Measurements from ENCODE around the gene TLX3. TPM values are rescaled to one million over a fixed set of nuclear protein-coding genes. Genes with fewer than 3 reads are reported as not detected.
"Not testable (repeated sequence)": the region's sequence is repeated elsewhere in the genome, so short reads cannot be mapped to it uniquely, and the experiment has no call there.

TLX3 gene
- total RNA-seq, 1 donor = not detected

- H3K4me3 ChIP-seq (ENCODE audit: low read length) = no peak overlapping the region
- no peaks in the 10 kb centered on the region for H3K27me3 ChIP-seq (ENCODE audit: insufficient read depth, low read length)
- no peaks in the 10 kb centered on the region for H3K4me1 ChIP-seq (ENCODE audit: insufficient read depth, low read length)
- H3K9me3 ChIP-seq (ENCODE audit: low read depth, low read length) = no peaks in the 10 kb centered on the region
Observed at GRCh38 chr5:171291371-171291770, 17.7 kb upstream of the TLX3 start.

- Histone ChIP-seq H3K4me1 (ENCODE audit: insufficient read depth, low read length) (no peaks in the 10 kb centered on the region), H3K27me3 (ENCODE audit: insufficient read depth, low read length) (no peaks in the 10 kb centered on the region), H3K4me3 (ENCODE audit: low read length) (no peak overlapping the region), H3K9me3 (ENCODE audit: low read depth, low read length) (no peaks in the 10 kb centered on the region)
Observed at GRCh38 chr5:171295299-171295698, 13.7 kb upstream of the TLX3 start.

- no peaks in the 10 kb centered on the region for H3K27me3 ChIP-seq (ENCODE audit: insufficient read depth, low read length)
- H3K4me1 ChIP-seq (ENCODE audit: insufficient read depth, low read length) = no peaks in the 10 kb centered on the region
- no peaks in the 10 kb centered on the region for H3K9me3 ChIP-seq (ENCODE audit: low read depth, low read length)
- H3K4me3 ChIP-seq (ENCODE audit: low read length) = no peak overlapping the region
Observed at GRCh38 chr5:171295801-171296200, 13.2 kb upstream of the TLX3 start.

DNA sequence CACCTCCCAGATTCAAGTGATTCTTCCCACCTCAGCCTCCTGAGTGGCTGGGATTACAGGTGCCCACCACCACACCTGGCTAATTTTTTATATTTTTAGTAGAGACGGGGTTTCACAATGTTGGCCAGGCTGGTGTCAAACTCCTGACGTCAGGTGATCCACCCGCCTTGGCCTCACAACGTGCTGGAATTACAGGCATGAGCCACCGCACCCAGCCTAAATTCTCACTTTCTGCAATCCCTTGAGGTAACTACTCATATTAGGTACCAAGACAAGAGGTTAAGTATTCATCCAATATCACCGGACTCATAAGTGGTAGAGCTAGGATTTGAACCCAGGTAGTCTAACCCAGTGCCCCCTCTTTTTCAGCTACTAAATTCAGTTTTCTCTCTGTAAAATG, 11.1 kb upstream of the TLX3 start:
- H3K4me1 ChIP-seq (ENCODE audit: insufficient read depth, low read length); H3K4me3 ChIP-seq (ENCODE audit: low read length); H3K9me3 ChIP-seq (ENCODE audit: low read depth, low read length); H3K27me3 ChIP-seq (ENCODE audit: insufficient read depth, low read length): not testable (repeated sequence)

DNA sequence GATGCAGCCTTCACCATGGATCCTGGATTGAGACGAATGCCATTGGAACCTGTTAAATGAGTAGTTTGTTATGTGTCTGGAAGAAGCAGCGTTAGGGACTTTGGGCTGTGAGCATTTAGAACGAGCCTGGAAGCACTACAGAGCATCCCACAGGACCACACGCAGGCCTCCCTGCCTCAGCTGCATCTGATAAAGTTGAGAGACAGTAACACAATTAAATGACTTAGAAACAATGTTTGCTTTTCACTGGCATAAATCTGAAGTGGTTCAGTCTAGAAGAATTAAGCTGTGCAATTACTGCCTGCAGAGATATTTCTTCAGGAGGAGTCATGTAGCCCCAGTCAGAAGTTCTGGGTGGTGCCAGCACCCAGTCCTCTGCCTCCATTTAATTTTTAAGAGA, 9.8 kb upstream of the TLX3 start:
- Histone ChIP-seq H3K9me3 (ENCODE audit: low read depth, low read length) (no peaks in the 10 kb centered on the region), H3K27me3 (ENCODE audit: insufficient read depth, low read length) (peaks cover 3% of the 10 kb centered on the region), H3K4me1 (ENCODE audit: insufficient read depth, low read length) (no peaks in the 10 kb centered on the region), H3K4me3 (ENCODE audit: low read length) (no peak overlapping the region)

DNA sequence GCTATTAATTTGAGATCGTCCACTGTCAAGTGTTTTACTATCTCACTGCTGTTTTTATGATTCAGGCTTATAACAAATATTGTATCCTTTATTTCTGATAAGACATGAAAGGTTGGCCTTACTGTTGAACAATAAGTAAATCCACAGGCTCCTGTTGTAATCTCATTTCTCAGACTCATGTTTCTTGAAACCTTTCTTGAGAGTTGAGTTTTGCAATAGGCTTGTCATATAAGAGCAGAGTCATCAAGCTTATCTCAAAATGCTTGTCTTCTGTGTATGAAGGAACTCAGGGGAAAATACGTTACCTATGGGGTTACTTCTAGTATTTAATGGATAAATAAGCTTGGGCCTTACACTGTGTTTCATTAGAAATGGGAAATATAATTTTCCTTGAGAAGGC, 9.2 kb upstream of the TLX3 start:
- H3K4me1 ChIP-seq (ENCODE audit: insufficient read depth, low read length) = no peaks in the 10 kb centered on the region
- H3K4me3 ChIP-seq (ENCODE audit: low read length) = no peak overlapping the region
- H3K27me3 ChIP-seq (ENCODE audit: insufficient read depth, low read length) = peaks cover 7% of the 10 kb centered on the region
- H3K9me3 ChIP-seq (ENCODE audit: low read depth, low read length) = no peaks in the 10 kb centered on the region

- Histone ChIP-seq H3K4me1 (ENCODE audit: insufficient read depth, low read length) (no peaks in the 10 kb centered on the region), H3K4me3 (ENCODE audit: low read length) (no peak overlapping the region), H3K27me3 (ENCODE audit: insufficient read depth, low read length) (peaks cover 12% of the 10 kb centered on the region), H3K9me3 (ENCODE audit: low read depth, low read length) (no peaks in the 10 kb centered on the region)
Observed at GRCh38 chr5:171300358-171300757, 8.7 kb upstream of the TLX3 start.

DNA sequence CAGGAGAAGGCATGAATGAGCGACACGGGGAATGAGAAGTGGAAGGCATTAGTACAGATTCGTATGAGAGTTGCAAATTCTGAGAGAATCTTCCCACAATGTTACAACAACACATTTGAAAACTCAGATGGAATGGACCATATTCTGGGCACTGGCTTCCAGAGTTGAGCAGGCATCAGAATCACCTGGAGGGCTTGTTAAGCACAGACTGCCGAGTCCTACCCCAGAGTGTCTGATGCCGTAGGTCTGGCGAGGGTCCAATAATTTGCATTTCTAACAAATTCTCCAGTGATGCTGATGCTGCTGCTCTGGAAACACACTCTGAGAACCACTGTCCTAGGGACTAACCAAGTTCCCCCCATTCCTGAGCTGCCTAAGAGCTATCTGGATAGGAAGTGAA, 2.9 kb upstream of the TLX3 start:
- H3K4me3 ChIP-seq (ENCODE audit: low read length) = no peak overlapping the region
- no peaks in the 10 kb centered on the region for H3K9me3 ChIP-seq (ENCODE audit: low read depth, low read length)
- peaks cover 7% of the 10 kb centered on the region for H3K4me1 ChIP-seq (ENCODE audit: insufficient read depth, low read length)
- peaks cover 64% of the 10 kb centered on the region for H3K27me3 ChIP-seq (ENCODE audit: insufficient read depth, low read length)

DNA sequence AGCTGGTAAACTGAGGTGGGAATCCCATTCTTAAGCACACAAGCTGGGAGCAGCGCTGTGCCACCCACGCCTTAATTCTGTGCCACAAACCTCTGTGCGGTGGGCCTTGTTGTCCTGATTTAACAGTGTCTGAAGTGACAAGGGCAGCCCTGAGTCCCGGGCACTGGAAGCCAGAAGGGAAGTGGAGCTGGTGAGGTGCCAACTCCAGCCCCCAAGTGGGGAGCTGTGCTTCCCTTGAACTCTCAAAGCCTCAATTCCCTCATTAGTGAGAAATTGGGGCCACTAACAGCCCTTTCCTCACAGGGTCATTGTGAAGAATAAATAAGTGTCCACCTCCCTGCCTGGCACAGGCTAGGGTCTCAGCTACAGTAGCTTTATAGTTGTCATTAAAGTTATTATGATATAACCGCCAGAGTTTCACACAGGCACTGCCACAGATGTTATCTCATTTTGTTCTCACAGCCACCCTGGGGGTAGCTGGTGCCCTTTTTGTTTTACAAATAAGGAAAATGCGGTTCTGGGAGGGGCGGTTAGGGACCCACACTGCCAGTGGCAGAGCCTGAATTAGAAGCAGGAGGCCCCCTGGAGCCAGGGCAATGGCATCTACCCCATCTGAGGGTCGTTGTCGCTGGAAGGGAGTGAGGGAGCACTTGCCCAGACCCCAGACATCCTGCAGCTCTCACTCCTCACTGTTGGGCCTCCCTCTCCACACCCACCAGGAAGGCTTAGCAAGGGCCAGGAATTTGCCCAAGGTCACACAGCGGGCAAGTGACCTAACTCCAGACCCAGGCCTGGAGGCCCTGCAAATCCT, 2.1 kb upstream of the TLX3 start:
- no peaks in the 10 kb centered on the region for H3K9me3 ChIP-seq (ENCODE audit: low read depth, low read length)
- peaks cover 14% of the 10 kb centered on the region for H3K4me1 ChIP-seq (ENCODE audit: insufficient read depth, low read length)
- H3K27me3 ChIP-seq (ENCODE audit: insufficient read depth, low read length) = peaks cover 66% of the 10 kb centered on the region
- no peak overlapping the region for H3K4me3 ChIP-seq (ENCODE audit: low read length)

GRCh38 chr5:171307789-171308452, 1.1 kb upstream of the TLX3 start:
- peaks cover 72% of the 10 kb centered on the region for H3K27me3 ChIP-seq (ENCODE audit: insufficient read depth, low read length)

DNA sequence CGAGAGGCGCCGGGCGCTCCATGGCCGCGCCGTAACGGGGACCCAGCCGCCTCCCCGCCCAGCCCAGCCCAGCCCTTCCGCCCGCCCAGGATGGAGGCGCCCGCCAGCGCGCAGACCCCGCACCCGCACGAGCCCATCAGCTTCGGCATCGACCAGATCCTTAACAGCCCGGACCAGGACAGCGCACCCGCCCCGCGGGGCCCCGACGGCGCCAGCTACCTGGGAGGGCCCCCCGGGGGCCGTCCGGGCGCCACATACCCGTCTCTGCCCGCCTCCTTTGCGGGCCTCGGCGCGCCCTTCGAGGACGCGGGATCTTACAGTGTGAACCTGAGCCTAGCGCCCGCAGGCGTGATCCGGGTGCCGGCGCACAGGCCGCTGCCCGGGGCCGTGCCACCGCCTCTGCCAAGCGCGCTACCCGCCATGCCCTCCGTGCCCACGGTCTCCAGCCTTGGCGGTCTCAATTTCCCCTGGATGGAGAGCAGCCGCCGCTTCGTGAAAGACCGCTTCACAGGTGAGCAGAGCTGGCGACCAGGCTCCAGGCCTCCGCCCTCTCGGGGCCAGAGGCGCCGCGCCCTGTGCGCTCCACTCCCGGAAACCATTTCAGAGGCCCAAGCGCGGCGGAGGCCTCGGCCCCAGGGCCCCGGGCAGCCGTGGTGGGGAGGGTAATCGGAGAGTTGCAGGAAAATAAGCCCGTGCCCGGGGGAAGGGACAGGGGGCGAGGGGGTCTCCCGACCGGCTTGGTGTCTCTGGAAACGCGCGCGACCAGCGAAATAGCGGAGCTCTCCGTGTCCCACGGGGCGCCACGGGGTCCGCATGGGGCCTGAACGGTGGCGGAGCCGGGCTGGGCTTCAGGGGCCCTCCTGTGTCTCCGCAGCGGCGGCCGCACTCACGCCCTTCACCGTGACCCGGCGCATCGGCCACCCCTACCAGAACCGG, 496 bp downstream of the TLX3 start:
- H3K4me1 ChIP-seq (ENCODE audit: insufficient read depth, low read length) = peaks cover 26% of the 10 kb centered on the region
- H3K4me3 ChIP-seq (ENCODE audit: low read length) = no peak overlapping the region
- peaks cover 85% of the 10 kb centered on the region for H3K27me3 ChIP-seq (ENCODE audit: insufficient read depth, low read length)

More at GRCh38 chr5:171307789-171308452, 1.1 kb upstream of the TLX3 start:
- H3K9me3 ChIP-seq (ENCODE audit: low read depth, low read length) = no peaks in the 10 kb centered on the region
- H3K4me1 ChIP-seq (ENCODE audit: insufficient read depth, low read length) = peaks cover 22% of the 10 kb centered on the region
- H3K4me3 ChIP-seq (ENCODE audit: low read length) = no peak overlapping the region

DNA sequence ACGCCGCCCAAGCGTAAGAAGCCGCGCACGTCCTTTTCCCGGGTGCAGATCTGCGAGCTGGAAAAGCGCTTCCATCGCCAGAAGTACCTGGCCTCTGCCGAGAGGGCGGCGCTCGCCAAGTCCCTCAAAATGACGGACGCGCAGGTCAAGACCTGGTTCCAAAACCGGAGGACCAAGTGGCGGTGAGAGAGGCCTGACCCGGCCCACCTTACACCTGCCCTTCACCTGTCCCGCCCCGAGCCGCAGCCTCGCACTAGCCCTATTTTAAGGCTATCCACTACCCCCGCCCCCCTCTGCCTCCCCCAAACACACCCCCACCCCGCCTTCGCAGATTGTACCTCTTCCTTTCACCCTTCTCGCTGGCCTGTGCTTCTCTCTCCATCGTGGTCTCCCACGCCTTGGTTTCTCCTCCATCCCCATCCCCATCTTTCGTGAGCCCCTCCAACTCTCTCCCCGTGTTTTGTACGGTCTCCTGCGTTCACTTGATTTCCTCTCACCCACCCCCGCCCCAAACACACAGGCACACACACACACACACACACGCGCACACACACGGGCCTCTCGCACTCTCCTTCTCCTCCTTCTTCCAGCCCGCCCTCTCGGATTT, 1.3 kb downstream of the TLX3 start:
- H3K9me3 ChIP-seq (ENCODE audit: low read depth, low read length) = no peaks in the 10 kb centered on the region
- peaks cover 26% of the 10 kb centered on the region for H3K4me1 ChIP-seq (ENCODE audit: insufficient read depth, low read length)
- peaks cover 85% of the 10 kb centered on the region for H3K27me3 ChIP-seq (ENCODE audit: insufficient read depth, low read length)
- H3K4me3 ChIP-seq (ENCODE audit: low read length) = no peak overlapping the region

More for the DNA sequence above, 496 bp downstream of the TLX3 start:
- H3K9me3 ChIP-seq (ENCODE audit: low read depth, low read length) = no peaks in the 10 kb centered on the region

GRCh38 chr5:171310819-171311321, 1.8 kb downstream of the TLX3 start:
- Histone ChIP-seq H3K4me3 (ENCODE audit: low read length) (no peak overlapping the region), H3K9me3 (ENCODE audit: low read depth, low read length) (no peaks in the 10 kb centered on the region), H3K27me3 (ENCODE audit: insufficient read depth, low read length) (peaks cover 85% of the 10 kb centered on the region), H3K4me1 (ENCODE audit: insufficient read depth, low read length) (peaks cover 26% of the 10 kb centered on the region)

DNA sequence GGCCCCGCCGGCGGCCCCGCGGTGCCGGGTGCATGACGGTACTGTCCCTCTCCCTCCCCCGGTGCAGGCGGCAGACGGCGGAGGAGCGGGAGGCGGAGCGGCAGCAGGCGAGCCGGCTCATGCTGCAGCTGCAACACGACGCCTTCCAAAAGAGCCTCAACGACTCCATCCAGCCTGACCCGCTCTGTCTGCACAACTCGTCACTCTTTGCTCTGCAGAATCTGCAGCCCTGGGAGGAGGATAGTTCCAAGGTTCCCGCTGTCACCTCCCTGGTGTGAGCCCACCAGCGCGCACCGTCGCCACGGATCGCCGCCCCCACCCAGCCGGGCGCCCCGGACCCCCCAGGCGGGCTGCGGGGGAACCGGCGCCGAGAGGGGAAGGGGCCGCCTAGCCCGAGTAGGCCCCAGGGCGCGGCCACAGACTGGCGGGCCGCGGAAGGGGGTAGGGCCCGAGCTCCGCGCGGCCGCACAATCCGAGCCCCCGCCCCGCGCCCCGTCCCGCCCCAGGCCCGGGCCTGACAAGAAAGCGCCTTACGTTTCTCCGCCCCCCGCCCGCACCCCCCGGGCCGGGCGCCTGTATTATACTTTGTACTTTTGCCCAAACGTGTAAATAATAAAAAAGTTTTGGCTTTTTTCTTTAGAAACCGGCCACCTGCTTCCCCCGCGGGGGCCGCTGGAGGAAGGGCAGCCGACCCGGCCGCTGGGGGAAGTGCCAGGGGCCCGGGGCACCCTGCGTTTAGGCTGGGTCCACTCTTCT, 2.5 kb downstream of the TLX3 start:
- peaks cover 85% of the 10 kb centered on the region for H3K27me3 ChIP-seq (ENCODE audit: insufficient read depth, low read length)
- peaks cover 26% of the 10 kb centered on the region for H3K4me1 ChIP-seq (ENCODE audit: insufficient read depth, low read length)
- no peaks in the 10 kb centered on the region for H3K9me3 ChIP-seq (ENCODE audit: low read depth, low read length)
- H3K4me3 ChIP-seq (ENCODE audit: low read length) = no peak overlapping the region

All from mononuclear cell (primary cell).